GM11168 (cell line): ENCODE data around the gene WDR20.
"Not testable (repeated sequence)": the region's sequence is repeated elsewhere in the genome, so short reads cannot be mapped to it uniquely, and the experiment has no call there.

ENCODE experiments used
- in situ Hi-C: fragments of 300-500 bp; cut with MboI; formaldehyde crosslinking; loops from one replicate; pipeline ENCODE4 v1.12.0; 2022; ENCODE audit warnings: low sequenced_read_pairs; ENCODE audit not compliant: unreplicated experiment

WDR20 gene

DNA sequence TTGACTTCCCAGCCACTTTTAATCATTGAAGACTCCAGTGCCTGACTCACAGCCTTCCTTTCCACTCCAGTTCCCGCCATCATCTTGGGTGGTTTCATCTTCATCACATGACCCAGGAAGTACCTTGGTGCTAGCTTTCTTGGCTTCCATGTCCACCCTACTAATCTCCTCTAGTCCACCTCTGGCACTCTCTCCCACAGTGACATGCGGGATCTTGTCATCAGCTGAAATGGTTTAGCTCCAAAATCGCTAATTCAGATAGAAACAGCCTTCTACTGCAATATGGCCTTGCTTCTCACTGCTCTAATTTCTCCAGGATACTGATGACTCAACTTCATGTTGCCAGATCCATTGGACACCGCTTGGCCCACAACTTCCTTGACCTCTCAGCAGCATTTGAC lies 24.5 kb downstream of the WDR20 start:
- in situ Hi-C loops, result no loop called here

DNA sequence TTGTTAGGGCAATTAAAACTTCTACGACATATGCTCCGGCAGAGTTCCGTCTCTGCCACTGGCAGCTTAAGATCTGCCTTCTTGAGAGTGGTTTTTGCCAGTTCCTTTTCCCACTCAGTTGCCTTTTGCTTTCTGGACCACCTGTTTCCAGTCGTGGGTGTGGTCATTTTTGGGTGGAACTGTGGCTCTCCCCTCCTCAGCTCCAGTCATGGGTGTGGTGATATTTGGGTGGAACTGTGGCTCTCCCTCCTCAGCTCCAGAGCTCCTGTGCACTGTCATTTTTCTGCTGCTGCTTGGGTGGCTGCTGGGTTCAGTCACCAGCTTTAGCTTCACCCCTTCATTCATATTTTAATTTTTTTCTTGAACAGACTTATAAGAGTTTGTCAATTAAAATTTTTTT lies 25.3 kb downstream of the WDR20 start:
- in situ Hi-C loops, result no loop called here

DNA sequence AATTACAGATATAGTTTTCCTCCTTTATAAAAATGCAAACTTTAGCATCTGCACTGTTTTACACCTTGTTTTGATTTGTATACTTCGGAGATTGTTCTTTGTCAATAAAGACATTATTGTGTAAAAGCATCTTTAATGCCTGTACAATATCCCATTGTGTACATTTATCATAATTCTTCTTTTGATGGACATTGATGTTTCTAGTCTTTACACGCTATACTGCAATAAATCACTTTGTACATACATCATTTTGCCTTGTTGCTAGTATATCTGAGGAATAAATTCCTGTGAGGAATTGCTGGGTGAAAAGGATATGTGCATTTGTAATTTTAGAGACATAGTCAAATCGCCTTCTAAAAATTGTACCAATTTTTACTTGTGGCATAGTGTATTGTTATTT lies 30.4 kb downstream of the WDR20 start:
- in situ Hi-C loops, result no loop called here

DNA sequence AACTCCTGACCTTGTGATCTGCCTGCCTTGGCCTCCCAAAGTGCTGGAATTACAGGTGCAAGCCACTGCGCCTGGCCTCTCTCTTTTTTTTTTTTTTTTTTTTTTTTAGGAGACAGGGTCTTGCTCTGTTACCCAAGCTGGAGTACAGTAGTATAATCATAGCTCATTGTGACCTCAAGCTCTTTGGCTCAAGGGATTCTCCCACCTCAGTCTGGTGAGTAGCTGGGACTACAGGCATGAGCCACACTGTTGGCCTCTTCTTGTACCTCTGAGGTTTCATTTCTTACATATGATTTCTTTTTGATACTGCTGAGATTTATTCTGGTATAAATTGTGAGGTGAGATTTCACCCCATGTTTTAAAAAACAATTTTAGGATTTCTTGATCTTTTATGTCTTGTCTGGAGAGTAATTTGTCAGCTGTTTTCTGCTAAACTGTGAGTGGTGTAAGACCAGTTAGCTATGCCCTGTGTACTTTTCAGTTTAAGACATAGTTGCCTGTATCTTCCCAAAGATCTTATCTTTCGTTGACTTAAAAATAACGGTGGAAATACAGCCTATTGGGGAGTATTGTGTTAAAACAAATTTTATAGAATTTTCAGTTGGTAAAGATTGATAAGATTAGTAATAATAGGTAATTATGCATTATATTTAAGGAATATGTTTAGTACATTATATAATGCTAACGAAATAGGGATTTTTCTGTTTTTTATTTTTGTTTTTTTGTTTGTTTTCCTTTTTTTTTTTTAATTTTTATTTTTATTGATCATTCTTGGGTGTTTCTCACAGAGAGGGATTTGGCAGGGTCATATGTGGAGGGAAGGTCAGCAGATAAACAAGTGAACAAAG lies 31.7 kb downstream of the WDR20 start:
- in situ Hi-C loops, result no loop called here

DNA sequence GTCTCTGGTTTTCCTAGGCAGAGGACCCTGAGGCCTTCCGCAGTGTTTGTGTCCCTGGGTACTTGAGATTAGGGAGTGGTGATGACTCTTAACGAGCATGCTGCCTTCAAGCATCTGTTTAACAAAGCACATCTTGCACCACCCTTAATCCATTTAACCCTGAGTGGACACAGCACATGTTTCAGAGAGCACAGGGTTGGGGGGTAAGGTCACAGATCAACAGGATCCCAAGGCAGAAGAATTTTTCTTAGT lies 32.2 kb downstream of the WDR20 start:
- in situ Hi-C loops, result not testable (repeated sequence)

DNA sequence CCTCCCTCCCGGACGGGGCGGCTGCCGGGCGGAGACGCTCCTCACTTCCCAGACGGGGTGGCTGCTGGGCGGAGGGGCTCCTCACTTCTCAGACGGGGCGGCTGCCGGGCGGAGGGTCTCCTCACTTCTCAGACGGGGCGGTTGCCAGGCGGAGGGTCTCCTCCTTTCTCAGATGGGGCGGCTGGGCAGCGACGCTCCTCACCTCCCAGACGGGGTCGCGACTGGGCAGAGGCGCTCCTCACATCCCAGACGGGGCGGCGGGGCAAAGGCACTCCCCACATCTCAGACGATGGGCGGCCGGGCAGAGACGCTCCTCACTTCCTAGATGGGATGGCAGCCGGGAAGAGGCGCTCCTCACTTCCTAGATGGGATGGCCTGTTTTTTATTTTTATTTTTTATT lies 33.0 kb downstream of the WDR20 start:
- in situ Hi-C loops, result not testable (repeated sequence)

DNA sequence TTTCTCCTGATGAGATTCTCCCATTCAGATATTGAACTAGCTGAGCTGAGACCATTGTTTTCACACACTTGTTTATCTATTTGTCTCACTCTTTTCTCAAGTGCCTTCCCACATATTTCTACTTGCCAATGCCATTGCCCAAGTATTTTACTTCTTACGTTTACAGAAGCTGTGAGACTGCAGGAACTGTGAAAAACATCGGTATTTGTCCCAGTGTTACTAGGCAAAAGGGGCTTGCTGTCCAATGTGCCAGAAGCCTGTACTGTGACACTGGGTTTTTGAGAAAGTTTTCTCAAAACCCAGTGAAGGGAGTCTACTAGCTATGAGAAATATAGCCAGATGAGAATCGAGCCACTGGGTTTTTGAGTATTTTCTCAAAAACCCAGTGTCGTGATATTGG lies 37.5 kb downstream of the WDR20 start:
- in situ Hi-C loops, result no loop called here

DNA sequence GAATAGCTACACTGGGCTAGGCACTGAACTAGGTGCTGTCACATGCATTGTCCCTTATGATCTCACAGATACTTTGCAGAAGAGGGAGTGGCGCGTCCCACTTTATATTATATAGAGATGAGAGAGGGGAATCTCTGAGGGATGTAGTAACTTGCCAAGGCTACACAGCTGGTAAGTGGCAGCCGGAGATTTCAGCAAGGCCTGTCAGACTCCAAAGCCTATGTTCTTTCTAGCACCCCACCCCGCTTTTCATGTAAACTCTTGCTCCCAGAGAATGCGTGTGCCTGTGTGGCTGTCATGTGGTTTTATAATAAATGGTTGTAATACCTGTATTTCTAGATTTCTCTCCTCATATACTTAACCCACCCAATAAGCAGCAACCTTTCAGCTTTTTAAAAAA lies 39.1 kb downstream of the WDR20 start:
- in situ Hi-C loops, result no loop called here

DNA sequence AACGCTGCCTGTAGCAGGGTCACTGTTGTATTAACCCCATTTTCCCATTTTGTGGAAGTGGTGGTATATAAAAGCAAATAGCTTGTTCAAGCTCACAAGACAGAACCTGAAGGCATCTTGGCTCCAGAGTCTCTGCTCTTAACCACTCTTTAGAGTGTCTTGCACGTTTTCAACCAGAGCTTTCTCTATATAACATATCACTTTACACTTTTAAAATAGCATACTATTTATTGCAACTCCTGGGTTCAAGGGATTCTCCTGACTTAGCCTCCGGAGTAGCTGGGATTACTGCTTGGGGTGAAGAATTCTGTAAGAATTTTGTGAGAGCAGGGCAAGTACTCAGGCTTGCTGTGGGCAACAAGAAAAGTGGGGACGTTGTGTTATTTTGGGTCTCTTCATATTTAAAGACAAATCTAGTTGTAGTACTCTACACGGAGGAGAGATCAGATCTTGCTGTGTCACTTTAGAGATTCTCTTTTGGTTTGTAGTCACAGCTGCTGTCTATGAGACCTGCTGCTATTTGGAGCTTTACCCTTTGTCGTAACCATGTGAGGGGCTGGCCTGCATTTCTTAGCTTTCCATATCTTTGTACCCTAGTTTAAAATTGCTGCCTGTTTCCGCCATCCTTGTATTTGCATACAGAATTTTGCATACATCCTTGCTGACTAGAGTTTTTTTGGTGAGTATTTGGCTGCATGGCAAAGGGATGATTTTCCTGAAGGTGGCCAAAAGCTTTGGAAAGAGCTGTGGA lies 40.7 kb downstream of the WDR20 start:
- in situ Hi-C loops, result no loop called here

DNA sequence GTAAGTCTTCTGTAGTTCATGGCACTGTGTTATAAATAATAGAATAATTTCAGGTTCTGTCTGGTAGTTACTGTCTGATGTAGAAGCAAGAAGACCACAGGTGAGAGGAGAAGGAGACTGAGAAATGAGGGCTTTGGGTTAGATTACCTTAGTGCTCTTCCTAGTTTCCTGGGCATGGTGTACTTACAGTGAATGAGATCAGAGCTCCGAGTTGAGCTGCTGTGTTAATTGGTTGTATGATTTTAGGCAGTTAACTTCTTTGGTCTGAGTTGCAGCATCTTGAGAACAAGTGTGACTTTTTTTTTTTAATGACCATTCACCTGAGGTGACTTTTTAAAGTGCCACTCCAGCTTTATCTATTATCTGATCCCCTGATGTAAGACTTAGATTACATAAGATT lies 41.5 kb downstream of the WDR20 start:
- in situ Hi-C loops, result no loop called here

DNA sequence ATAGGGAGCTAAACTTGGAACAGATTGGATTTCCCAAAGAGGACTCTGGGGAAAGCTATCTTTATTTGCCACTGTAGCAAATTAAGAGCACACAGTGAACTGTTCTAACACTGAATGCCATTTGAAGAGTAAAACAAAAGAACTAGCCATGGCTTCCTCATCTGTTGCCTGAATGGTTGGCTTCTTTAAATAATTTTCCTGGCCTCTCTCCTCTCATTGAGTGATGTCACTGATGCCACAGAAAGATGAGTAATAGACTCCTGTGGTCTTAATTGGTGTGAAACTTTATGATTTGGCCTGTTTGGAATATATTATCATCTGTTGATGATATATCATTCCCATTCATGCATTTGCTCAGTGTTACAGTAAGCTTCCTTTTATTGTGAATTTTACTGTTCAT lies 42.5 kb downstream of the WDR20 start:
- in situ Hi-C loops, result no loop called here

DNA sequence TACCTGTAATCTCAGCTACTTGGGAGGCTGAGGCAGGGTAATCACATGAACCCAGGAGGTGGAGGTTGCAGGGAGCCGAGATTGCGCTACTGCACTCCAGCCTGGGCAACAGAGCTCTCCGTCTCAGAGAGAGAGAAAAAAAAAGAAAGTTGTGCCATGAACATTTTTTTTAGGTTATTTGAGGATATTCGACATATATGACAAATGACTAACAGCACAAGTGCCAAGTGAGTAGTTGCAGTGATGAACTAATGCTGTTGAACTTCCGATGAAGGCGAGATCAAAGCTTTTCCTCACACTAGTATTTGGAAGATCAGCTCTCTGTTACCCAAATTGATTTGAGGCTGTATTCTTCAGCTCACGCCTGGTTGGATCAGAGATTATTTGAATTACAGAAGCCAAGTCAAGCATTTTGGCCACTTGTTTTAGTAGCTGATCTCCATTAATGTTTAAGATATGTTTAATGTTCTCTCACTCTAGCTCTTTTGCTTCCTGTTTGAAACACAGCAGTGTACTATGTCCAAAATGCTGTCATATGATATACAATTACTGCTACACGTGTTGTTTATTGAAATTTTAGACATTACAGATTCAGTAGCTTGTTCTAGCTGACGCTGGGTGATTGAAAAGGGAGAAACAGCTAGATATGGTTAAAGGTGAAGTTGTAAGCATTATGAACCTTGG lies 43.4 kb downstream of the WDR20 start:
- in situ Hi-C loops, result no loop called here

DNA sequence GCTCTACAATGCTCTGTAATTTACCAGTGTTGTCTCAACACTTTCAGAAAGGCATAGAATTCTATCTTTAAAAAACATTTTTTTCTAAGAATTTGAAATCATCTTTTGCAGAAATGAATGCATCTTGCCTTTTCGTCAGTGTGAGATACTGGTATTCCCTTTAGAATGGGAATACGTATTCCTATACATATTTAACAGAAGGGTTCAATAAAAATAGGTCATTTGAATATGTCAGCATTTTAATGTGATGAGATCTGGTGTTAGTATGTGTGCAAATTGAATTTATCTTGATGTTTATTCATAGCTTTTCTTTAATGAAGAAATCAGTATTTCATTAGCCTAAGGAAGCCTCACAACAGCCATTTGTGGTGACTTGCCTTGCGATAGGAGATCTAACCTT lies 44.2 kb downstream of the WDR20 start:
- in situ Hi-C loops, result no loop called here

DNA sequence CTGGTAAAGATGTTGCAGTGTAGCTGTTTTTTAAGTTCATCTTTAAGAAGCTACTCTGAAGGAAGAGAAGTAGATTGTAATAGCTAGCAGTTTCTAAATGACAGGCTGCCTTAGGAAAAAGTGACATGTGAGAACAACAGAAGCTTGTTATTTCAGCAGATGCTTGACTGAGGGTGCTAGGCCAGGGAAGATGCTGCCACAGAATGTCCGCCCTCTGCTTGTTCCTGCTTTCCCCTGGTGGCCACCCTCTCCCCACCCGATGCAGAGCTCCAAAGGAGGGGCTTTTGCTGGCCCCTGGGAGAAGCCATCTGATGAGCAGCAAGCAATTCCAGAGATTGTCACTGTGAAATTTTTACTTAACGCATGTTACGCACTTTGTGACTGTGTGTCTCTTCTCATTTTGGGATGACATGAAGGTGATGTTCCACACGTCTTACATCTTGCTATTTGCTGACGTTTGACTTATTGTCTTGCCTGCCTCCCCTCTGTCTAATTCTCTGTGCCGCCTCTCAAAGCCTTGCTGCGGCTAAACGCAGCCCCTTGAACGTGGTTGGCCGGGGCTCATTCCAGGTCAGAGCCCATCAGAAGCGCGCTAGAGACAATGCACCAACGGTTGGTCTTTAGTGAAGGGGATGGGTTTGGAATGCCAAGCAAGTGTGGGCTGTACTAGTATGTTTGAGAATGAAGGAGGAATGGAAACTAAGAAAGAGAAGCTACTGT lies 44.8 kb downstream of the WDR20 start:
- in situ Hi-C loops, result no loop called here

DNA sequence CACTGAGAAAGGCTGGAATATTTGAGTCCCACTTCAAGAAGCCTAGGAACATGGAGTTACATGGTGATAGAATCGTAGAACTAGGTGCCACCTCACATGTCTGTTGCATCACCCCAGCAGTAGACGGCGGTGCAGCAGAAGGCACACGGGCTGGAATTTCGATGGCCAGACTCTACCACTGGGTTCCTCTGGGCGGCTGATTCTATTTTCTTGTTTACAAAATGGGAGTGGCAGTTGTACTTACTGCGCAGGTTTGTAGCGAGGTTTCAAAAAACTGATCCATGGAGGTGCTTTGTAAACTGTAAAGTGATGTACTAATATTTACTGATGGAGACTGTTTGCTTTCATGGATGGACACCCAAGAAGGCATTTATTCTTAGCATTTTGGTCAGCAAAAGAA lies 45.7 kb downstream of the WDR20 start:
- in situ Hi-C loops, result no loop called here

DNA sequence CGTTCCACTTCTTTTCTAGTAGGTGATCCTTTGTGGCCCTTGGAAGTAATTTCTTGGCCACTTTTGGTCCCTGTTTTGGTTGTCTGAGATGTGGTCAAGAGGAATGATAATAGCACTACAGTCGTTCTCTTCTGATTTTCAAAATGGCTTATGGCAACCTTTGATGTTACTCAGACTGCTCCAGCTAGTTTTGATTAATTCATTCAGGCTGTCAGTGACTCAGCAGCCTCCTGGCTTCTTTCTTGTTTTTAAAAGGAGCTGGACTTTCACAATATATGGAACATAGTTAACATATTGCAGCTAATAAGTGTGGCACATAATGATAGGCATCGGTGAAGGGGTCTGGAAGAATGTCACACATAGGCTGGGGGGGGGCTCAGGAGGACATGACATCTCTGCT lies 47.3 kb downstream of the WDR20 start:
- in situ Hi-C loops, result no loop called here

DNA sequence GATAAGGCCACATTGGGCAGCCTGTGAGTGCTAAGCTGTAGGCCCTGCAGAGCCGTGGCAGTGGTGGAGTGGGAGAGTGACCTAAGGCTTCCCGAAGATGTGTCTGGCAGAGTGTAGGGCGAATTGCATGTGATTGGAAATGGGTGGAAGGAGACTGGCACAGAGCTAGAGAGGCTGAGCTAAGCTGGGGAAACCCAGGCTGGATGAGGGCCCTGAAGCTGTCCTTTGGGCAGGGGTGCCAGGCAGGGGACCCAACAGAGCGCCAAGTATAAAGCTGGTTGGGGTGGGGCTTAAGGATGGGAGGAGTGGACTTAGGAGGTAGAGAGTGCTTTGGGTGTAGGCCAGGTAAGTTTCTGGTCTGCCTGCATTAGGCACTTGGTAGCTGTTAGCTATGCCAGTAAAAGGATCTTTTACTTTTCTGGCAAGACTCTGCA lies 47.9 kb downstream of the WDR20 start:
- in situ Hi-C loops, result no loop called here

DNA sequence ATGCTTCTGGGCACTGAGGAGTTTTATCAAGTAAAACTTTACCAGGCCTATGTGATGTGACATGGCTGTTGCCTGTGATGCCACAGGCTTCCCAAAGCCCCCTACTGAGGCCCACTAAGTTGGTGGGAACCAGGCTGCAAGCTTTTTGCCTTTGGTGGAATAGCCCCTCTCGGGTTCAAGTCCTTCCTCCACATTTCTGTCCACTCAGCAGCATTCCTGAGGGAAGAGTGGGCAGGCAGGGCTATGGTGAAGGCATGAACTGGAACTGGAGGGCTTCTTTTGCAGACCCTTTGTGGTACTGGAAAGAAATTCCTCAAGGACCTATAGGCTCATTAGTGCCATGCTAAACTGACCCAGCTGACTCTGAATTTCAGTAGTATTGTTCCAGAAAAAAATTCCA lies 48.5 kb downstream of the WDR20 start:
- in situ Hi-C loops, result no loop called here

DNA sequence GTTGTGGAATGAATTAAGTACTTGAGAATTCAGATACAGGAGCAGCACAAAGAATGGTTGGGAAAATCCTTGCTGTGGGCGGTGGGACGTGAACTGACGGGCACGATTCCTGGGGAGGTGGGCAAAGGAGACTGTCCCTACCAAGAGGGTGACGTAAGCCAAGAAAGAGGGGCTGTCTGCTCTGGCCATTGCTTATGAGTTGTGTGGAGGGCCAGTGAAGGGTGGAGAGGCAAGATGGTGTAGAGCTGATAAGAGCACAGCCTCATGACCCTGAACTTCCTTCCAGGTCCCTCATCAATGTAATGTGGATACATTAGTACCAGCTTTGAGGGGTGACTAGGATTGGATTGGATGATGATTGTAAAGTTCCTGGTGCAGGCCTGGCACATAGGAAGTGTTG lies 50.2 kb downstream of the WDR20 start:
- in situ Hi-C loops, result no loop called here

DNA sequence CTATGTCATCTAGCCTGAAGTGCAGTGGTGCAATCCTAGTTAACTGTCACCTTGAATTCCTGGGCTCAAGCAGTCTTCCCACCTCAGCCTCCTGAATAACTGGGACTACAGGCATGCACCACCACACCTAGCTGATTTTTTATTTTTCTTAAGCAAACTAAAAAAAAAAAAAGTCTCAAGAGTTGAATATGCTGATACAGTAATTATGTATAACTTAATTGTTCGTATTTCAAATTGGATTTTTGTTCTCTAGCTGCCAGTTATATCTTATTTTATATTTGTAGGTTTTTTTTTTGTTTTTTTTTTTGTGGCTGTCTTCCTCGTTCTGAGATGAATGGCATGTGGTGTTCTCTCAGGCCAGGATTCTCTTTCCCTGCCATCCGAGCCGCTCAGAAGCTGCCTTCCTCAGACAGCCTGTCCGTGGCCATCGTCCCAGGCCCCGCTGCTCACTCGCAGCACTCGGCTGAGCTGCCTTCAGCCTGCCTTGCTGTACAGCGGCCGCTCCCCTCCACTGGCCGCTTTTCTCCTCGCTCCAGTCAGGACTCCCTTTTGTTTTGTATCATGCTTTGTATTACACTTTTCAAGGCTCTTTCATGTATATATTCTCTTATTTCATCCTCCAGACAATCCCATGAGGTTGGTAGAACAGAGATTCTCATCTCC lies 53.3 kb downstream of the WDR20 start:
- in situ Hi-C loops, result no loop called here
